GM19193 (cell line): ENCODE data around the gene CCNB2.

Experiments used
- POLR2A ChIP-seq: IDR thresholded peaks from 4 replicates; pipeline ENCODE4 v1.6.1; 2011; ENCODE audit not compliant: insufficient read depth, insufficient read length; ENCODE audit errors: extremely low read depth

The CCNB2 gene

GRCh38 chr15:59174151-59174834, 69.3 kb downstream of the CCNB2 start:
- TF ChIP-seq POLR2A = no peak
